ENCODE measurements around the gene ZBTB7C. TPM values are rescaled to one million over a fixed set of nuclear protein-coding genes. Genes with fewer than 3 reads are reported as not detected.

The ZBTB7C gene
- polyA plus RNA-seq, 1 of the 3 experiments (the other 2 are of a cell fraction): 0.05 TPM

GRCh38 chr18:48043166-48043565 is 366.0 kb downstream of the ZBTB7C start:
- Histone ChIP-seq H3K4me1 (ENCODE audit: control insufficient read depth in 1 of 2, insufficient read depth in 2 of 2, low read depth in 1 of 2, low read length in 1 of 2) (peaks cover 0 to 26% of the 10 kb centered on the region in 2 experiments; a peak in 1 of 4 replicates), H3K27me3 (ENCODE audit: insufficient read depth) (no peaks in the 10 kb centered on the region), H3K4me3 (ENCODE audit: low read depth in 2 of 2, low read length in 1 of 2) (no peak overlapping the region), H2AFZ (ENCODE audit: low read depth) (no peak overlapping the region), H3K9ac (no peak overlapping the region), H3K79me2 (ENCODE audit: insufficient read depth) (no peaks in the 10 kb centered on the region), H3K9me2 (no peaks in the 10 kb centered on the region), H3K4me2 (no peak overlapping the region), H3K9me3 (no peaks in the 10 kb centered on the region), H3K27ac (ENCODE audit: low read depth in 2 of 2, low read length in 1 of 2) (no peak overlapping the region), H4K20me1 (ENCODE audit: insufficient read depth) (no peaks in the 10 kb centered on the region), H3K36me3 (replicated peaks in 1 of 2; ENCODE audit: control insufficient read depth in 1 of 2, insufficient read depth in 2 of 2, low read length in 1 of 2) (no peaks in the 10 kb centered on the region), H3F3A (replicated peaks; ENCODE audit: insufficient read depth) (no peaks in the 10 kb centered on the region)
- 42% methylated on average over 3 of the region's 3 CpGs for WGBS (ENCODE audit: low lambda C conversion rate)
- TF ChIP-seq YY1 (IDR thresholded peaks at IDR 0.05; ENCODE audit: low read depth): no peak
- no peak for TF ChIP-seq RCOR1 (IDR thresholded peaks at IDR 0.05; ENCODE audit: low read length)
- TF ChIP-seq TEAD4 (IDR thresholded peaks at IDR 0.05; ENCODE audit: borderline replicate concordance, insufficient read depth): no peak
- no peak for TF ChIP-seq EZH2phosphoT487 (IDR thresholded peaks at IDR 0.05; ENCODE audit: borderline replicate concordance, low read depth)
- no peak for TF ChIP-seq USF2 (IDR thresholded peaks at IDR 0.05; ENCODE audit: borderline replicate concordance, low read depth, low read length)
- TF ChIP-seq EP300 (IDR thresholded peaks at IDR 0.05; ENCODE audit: borderline replicate concordance in 1 of 2, low read depth in 1 of 2, low read length in 1 of 2): no peak
- no peak for TF ChIP-seq CTCF (IDR thresholded peaks at IDR 0.05)
- TF ChIP-seq GATA2 (CRISPR knock-in tag; IDR thresholded peaks at IDR 0.05): no peak
- no peak for TF ChIP-seq FOXM1 (IDR thresholded peaks at IDR 0.05; ENCODE audit: low read depth)
- TF ChIP-seq FOSL2 (IDR thresholded peaks at IDR 0.05; ENCODE audit: borderline replicate concordance, low read depth): no peak
- no peak for TF ChIP-seq GABPA (IDR thresholded peaks at IDR 0.05; ENCODE audit: low read depth)
- DNase-seq: no peak
- POLR2A ChIA-PET: no interaction called here
- CTCF ChIA-PET: interaction anchor here (0.7 kb wide), 1 partner anchor 12 kb away, joined by 5 read pairs; no protein-coding TSS in a partner anchor

GRCh38 chr18:48042431-48042830 is 366.8 kb downstream of the ZBTB7C start:
- H3K36me3 ChIP-seq (replicated peaks in 1 of 2; ENCODE audit: control insufficient read depth in 1 of 2, insufficient read depth in 2 of 2, low read length in 1 of 2): no peaks in the 10 kb centered on the region
- H3K27me3 ChIP-seq (ENCODE audit: insufficient read depth): no peaks in the 10 kb centered on the region
- no peak overlapping the region for H3K9ac ChIP-seq
- H3K4me2 ChIP-seq: no peak overlapping the region
- no peak for DNase-seq
- POLR2A ChIA-PET: no interaction called here
- H3F3A ChIP-seq (replicated peaks; ENCODE audit: insufficient read depth): no peaks in the 10 kb centered on the region
- H2AFZ ChIP-seq (ENCODE audit: low read depth): no peak overlapping the region
- peak overlapping the region in 1 of 2 experiments; percentile 24; a peak in 1 of 4 replicates for H3K27ac ChIP-seq (ENCODE audit: low read depth in 2 of 2, low read length in 1 of 2)
- no peaks in the 10 kb centered on the region for H3K79me2 ChIP-seq (ENCODE audit: insufficient read depth)
- H4K20me1 ChIP-seq (ENCODE audit: insufficient read depth): no peaks in the 10 kb centered on the region
- H3K4me3 ChIP-seq (ENCODE audit: low read depth in 2 of 2, low read length in 1 of 2): no peak overlapping the region
- H3K9me2 ChIP-seq: no peaks in the 10 kb centered on the region
- WGBS (ENCODE audit: low lambda C conversion rate): 58% methylated on average over 3 of the region's 4 CpGs
- no peaks in the 10 kb centered on the region for H3K9me3 ChIP-seq
- peaks cover 0 to 34% of the 10 kb centered on the region in 2 experiments; a peak in 1 of 4 replicates for H3K4me1 ChIP-seq (ENCODE audit: control insufficient read depth in 1 of 2, insufficient read depth in 2 of 2, low read depth in 1 of 2, low read length in 1 of 2)
- TF ChIP-seq NRF1 (IDR thresholded peaks at IDR 0.05; ENCODE audit: low read depth, low read length): no peak
- TF ChIP-seq EZH2phosphoT487 (IDR thresholded peaks at IDR 0.05; ENCODE audit: borderline replicate concordance, low read depth): no peak
- no peak for TF ChIP-seq TCF12 (IDR thresholded peaks at IDR 0.05)
- no peak for TF ChIP-seq FOSL2 (IDR thresholded peaks at IDR 0.05; ENCODE audit: borderline replicate concordance, low read depth)
- CTCF ChIA-PET: interaction anchor here (0.7 to 1.7 kb wide), 2 partner anchors 12 to 188 kb away, joined by 5 read pairs; no protein-coding TSS in a partner anchor

All from SK-N-SH (cell line).